IMR-90 (cell line): ENCODE data around the gene PHACTR3.

ENCODE experiments used
- BHLHE40 ChIP-seq: fragments of 150-350 bp; IDR thresholded peaks from 2 replicates; pipeline ENCODE4 v1.6.1; 2016; ENCODE audit warnings: mild to moderate bottlenecking, low read depth, low read length
- CEBPB ChIP-seq: IDR thresholded peaks from 2 replicates; pipeline ENCODE4 v1.6.1; 2012; ENCODE audit warnings: low read depth, low read length, improper control_type of control experiment
- CHD1 ChIP-seq: IDR thresholded peaks from 2 replicates; pipeline ENCODE4 v1.6.1; 2012; ENCODE audit warnings: low read depth, low read length, improper control_type of control experiment
- FOS ChIP-seq: fragments of 150-350 bp; IDR thresholded peaks from 2 replicates; pipeline ENCODE4 v1.6.1; 2016; ENCODE audit warnings: low read depth, low read length
- MAFK ChIP-seq: IDR thresholded peaks from 2 replicates; pipeline ENCODE4 v1.6.1; 2012; ENCODE audit warnings: low read depth, low read length, improper control_type of control experiment
- MAZ ChIP-seq: IDR thresholded peaks from 2 replicates; pipeline ENCODE4 v1.6.1; 2012; ENCODE audit warnings: low read depth, mild to moderate bottlenecking, low read length, improper control_type of control experiment, moderate library complexity, borderline replicate concordance
- MXI1 ChIP-seq: IDR thresholded peaks from 2 replicates; pipeline ENCODE4 v1.6.1; 2012; ENCODE audit warnings: low read depth, mild to moderate bottlenecking, low read length, moderate library complexity, borderline replicate concordance
- NFE2L2 ChIP-seq: fragments of 150-350 bp; IDR thresholded peaks from 2 replicates; pipeline ENCODE4 v1.6.1; 2016; ENCODE audit warnings: low read depth, mild to moderate bottlenecking, low read length
- POLR2A ChIP-seq: IDR thresholded peaks from 2 replicates; pipeline ENCODE4 v1.6.1; 2012; ENCODE audit warnings: mild to moderate bottlenecking, low read depth, low read length
- RAD21 ChIP-seq: IDR thresholded peaks from 2 replicates; pipeline ENCODE4 v1.6.1; 2012; ENCODE audit warnings: low read length, improper control_type of control experiment
- RCOR1 ChIP-seq: IDR thresholded peaks from 2 replicates; pipeline ENCODE4 v1.6.1; 2012; ENCODE audit warnings: mild to moderate bottlenecking, low read length, improper control_type of control experiment; ENCODE audit not compliant: insufficient replicate concordance
- SMC3 ChIP-seq: fragments of 150-350 bp; IDR thresholded peaks from 2 replicates; pipeline ENCODE4 v1.6.1; 2016; ENCODE audit warnings: low read depth, mild to moderate bottlenecking, antibody characterized with exemption, low read length, moderate library complexity
- TF ChIP-seq, protein P1 (sequence below): conservative IDR thresholded peaks from 2 replicates; pipeline ENCODE4 v1.5.1; 2012; ENCODE audit warnings: mild to moderate bottlenecking, low read depth, low read length, improper control_type of control experiment
- TF ChIP-seq, protein P2 (sequence below): fragments of 150-350 bp; IDR thresholded peaks from 2 replicates; pipeline ENCODE4 v1.6.1; 2017; ENCODE audit warnings: mild to moderate bottlenecking, antibody characterized with exemption, low read length, low read depth

DNA sequence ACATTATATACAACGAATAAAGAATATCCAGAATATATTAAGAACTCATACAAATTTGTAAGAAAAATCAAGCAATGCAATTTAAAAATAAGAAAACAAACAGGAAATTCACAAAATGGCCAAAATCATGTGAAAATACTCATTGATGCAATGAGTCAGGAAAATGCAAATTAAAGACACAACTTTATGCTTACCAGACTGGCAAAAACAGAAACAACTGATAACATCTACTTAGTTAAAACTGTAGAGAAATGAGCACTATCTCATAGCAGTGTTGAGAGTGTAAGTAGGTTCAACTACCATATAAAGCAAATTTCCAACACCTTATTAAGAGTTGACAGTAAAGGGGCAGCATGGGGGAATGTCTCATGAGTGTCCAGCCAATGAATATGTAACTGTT, 266.8 kb downstream of the PHACTR3 start:
- TF ChIP-seq BHLHE40 (no peak), POLR2A (no peak), MAFK (no peak), CEBPB (no peak), RCOR1 (no peak), CHD1 (no peak), SMC3 (no peak), FOS (no peak), MAZ (no peak), NFE2L2 (no peak), MXI1 (no peak), RAD21 (no peak)
- TF ChIP-seq, protein P1, sequence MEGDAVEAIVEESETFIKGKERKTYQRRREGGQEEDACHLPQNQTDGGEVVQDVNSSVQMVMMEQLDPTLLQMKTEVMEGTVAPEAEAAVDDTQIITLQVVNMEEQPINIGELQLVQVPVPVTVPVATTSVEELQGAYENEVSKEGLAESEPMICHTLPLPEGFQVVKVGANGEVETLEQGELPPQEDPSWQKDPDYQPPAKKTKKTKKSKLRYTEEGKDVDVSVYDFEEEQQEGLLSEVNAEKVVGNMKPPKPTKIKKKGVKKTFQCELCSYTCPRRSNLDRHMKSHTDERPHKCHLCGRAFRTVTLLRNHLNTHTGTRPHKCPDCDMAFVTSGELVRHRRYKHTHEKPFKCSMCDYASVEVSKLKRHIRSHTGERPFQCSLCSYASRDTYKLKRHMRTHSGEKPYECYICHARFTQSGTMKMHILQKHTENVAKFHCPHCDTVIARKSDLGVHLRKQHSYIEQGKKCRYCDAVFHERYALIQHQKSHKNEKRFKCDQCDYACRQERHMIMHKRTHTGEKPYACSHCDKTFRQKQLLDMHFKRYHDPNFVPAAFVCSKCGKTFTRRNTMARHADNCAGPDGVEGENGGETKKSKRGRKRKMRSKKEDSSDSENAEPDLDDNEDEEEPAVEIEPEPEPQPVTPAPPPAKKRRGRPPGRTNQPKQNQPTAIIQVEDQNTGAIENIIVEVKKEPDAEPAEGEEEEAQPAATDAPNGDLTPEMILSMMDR: no peak
- TF ChIP-seq, protein P2, sequence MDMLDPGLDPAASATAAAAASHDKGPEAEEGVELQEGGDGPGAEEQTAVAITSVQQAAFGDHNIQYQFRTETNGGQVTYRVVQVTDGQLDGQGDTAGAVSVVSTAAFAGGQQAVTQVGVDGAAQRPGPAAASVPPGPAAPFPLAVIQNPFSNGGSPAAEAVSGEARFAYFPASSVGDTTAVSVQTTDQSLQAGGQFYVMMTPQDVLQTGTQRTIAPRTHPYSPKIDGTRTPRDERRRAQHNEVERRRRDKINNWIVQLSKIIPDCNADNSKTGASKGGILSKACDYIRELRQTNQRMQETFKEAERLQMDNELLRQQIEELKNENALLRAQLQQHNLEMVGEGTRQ: no peak
